T-helper 1 cell treated with Interleukin-12 subunit alpha and Interleukin-12 subunit beta and Interleukin-4 antibody, amounts not matched to agents 30 μg/mL and 1 μg/mL, for 36 hours (primary cell): ENCODE results near the gene SEC31A.

Source experiments
- H3K27ac Mint-ChIP-seq: one replicate; pipeline ENCODE4 v1.8.0; 2021; ENCODE audit warnings: mild to moderate bottlenecking, mixed read lengths
- H3K27me3 Mint-ChIP-seq: one replicate; pipeline ENCODE4 v1.8.0; 2021; ENCODE audit warnings: low read depth, mixed read lengths
- H3K36me3 Mint-ChIP-seq: one replicate; pipeline ENCODE4 v1.8.0; 2021; ENCODE audit warnings: low read depth, mixed read lengths
- H3K4me1 Mint-ChIP-seq: one replicate; pipeline ENCODE4 v1.8.0; 2021; ENCODE audit warnings: low read depth, mixed read lengths
- H3K4me3 Mint-ChIP-seq: one replicate; pipeline ENCODE4 v1.8.0; 2021; ENCODE audit warnings: mild to moderate bottlenecking, moderate library complexity, mixed read lengths
- H3K9me3 Mint-ChIP-seq: one replicate; pipeline ENCODE4 v1.8.0; 2021; ENCODE audit warnings: mixed read lengths

The SEC31A gene

DNA sequence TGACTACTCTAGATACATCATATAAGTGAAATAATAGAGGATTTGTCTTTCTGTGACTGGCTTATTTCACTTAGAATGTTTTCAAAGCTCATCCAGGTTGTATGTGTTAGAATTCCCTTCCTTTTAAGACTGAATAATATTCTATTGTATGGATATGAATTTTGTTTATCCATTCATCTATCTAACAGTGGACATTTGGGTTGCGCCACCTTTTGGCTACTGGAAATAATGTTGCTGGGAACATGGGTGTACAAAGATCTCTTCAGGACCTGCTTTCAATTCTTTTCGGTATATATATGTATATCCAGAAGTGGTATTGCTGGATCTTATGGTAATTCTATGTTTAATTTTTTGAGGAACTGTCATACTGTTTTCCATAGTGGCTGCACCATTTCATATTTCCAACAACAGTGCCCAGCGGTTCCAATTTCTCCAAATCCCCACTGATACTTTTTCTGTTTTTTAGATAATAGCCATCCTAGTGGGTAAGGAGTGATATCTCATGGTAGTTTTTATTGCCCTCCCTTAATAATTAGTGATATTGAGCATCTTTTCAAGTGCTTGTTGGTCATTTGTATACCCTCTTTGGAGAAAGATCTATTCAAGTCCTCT, 88.9 kb downstream of the SEC31A start:
- no peaks in the 10 kb centered on the region for H3K36me3 Mint-ChIP-seq
- H3K27me3 Mint-ChIP-seq = peaks cover 12% of the 10 kb centered on the region
- H3K4me3 Mint-ChIP-seq = no peak overlapping the region
- H3K4me1 Mint-ChIP-seq = peaks cover 13% of the 10 kb centered on the region
- no peak overlapping the region for H3K27ac Mint-ChIP-seq
- H3K9me3 Mint-ChIP-seq = no peaks in the 10 kb centered on the region

DNA sequence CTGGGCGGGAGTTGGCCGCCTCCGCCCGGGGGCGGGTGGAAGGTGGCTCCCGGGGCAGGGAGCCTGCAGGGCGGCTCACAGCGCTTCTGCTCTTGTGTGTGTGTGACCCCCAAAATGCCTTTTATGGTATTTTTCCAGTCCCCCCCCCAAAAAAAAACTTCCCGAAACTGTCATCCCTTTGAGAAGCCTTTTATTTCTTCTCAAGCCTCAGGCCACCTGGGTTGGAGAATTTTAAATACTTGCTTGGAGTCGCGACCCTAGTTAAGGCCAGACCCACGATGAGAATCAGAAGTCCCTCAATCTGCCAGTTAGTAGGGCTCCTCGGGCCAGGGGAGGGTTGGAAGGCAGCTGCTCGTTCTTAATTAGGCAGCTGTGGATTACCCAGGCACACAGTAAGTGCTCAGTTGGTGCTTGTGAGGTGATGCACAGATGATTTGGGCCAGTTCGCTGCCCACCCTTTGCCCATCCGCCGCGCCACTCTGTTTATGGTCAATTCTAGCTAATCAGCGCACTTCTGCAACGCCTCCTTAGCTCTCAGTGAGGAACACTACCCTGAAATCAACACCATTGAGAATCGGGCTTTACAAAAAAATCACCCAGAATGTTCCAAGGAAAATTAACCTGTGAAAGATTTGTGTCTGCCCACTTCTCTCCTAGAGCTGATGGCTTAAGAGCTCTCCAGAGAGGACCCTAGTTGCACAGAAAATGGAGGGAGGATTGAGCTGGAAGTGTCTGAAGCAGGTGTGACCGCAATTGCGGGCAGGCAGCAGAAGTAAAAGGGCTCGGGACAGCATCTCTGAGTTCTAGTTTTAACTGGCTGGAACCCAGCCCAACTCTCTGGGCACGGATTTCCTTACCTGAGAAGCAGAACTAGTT, 91.7 kb downstream of the SEC31A start:
- Mint-ChIP-seq H3K27me3 (peaks cover 31% of the 10 kb centered on the region), H3K4me1 (peaks cover 13% of the 10 kb centered on the region), H3K9me3 (no peaks in the 10 kb centered on the region), H3K27ac (no peak overlapping the region), H3K36me3 (no peaks in the 10 kb centered on the region), H3K4me3 (peak overlapping the region; percentile 72)

DNA sequence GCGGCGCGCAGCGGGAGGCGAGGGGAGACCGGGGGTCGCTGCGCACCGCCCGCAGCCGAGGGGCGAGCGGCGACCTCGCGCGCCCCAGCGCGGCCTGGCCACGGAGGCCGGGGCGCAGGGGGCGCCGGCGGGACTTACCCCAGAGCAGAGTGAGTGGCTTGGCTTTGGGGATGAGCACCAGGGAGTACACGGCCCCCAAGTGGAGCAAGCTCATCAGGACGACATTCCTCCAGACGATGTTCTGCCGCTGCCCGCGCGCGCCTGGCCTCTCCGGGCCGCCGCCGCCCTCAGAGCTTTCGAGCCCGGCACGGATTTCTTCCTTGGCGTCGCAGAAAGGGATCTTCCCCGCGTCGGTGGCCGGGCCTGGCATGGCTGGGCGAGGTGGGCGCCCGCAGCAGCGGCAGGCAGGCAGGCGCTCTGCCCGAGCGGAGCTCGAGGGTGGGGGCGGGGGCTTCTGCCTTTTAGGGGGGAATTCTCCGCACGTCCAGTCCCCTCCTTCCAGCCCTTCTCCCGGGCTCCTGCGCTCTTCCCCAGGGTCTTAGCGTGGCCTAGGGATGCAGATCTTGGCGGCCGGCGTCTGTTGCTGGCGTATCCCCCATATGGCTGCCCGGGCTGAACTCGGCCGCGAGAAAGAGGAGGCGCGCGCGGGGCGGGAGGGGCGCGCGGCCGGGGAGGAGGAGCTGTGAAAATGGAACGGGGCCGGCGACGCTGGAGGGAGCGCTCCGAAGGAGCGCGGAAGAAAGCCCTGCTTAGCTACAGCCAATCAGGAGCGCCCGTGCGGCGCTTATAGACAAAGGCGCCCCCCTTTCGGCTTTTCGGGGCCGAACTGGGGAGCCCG, 92.6 kb downstream of the SEC31A start, which contains the start of gene SCD5:
Gene SCD5, minus strand, starts transcription at position 629 of the 838 bp plus-strand sequence. Its CDS starts 259 bp downstream, at position 370.
- no peak within 1 kb of the TSS for H3K27ac Mint-ChIP-seq
- peaks cover 37% of the 10 kb centered on the region for H3K27me3 Mint-ChIP-seq
- H3K4me3 Mint-ChIP-seq = peak within 1 kb of the TSS; percentile 80
- no peaks in the 10 kb centered on the region for H3K36me3 Mint-ChIP-seq
- H3K4me1 Mint-ChIP-seq = peaks cover 13% of the 10 kb centered on the region
- H3K9me3 Mint-ChIP-seq = no peaks in the 10 kb centered on the region

DNA sequence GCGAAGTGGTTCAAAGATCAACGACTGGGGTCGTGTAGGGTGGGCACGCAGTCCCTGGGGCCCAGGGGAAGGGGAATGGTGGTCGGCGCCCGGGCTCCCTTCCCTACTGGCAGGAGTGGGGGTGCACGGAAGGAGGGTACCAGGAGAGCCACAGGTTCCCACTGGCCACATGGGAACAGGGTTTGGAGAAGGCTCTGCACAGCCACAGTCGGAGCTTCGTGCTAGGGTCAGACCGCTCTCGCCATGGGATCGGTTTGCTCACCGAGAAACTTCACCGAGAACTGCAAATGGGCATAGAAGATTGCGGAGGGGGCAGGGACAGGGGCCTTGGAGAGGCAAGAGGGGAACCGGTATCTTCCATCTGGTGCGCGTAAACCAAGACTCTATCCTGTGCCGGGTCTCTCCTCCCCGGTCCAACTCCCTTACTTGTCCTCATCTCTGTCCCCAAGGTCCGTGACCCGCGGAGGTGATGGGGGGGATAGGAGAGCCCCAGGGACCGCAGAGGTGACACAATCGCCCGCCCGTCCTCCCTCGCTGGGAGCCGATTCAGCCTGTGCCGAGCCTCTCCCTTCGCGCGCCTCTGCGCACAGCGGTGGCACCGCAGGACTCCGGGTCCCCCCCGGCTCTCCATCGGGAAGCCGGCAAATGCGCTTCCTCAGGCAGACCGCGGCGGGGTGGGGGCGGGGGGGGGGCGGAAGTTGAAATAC, 93.4 kb downstream of the SEC31A start:
- Mint-ChIP-seq H3K9me3 (no peaks in the 10 kb centered on the region), H3K4me1 (peaks cover 13% of the 10 kb centered on the region), H3K4me3 (peak overlapping the region; percentile 79), H3K27me3 (peaks cover 44% of the 10 kb centered on the region), H3K27ac (no peak overlapping the region), H3K36me3 (no peaks in the 10 kb centered on the region)

DNA sequence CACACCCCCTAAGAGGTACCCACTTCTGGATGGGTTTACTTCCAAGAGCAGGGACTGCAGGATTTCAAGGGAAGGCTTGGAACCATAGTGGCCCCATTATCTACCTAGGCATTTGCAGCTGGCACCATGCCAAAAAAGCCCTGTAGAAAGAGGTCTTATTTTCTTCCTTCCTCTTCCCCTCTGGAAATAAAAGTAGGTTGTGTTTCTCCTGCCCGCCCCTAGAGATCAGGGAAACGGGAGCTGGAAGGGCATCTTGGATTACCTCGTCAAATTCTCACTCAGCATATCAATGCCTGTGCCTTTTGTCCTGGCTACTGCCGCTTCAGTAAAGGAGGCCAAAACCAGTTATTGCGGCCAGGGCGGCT, 93.9 kb downstream of the SEC31A start:
- H3K27me3 Mint-ChIP-seq = peaks cover 44% of the 10 kb centered on the region
- H3K36me3 Mint-ChIP-seq = no peaks in the 10 kb centered on the region
- no peak overlapping the region for H3K27ac Mint-ChIP-seq
- peak overlapping the region; percentile 79 for H3K4me3 Mint-ChIP-seq
- no peaks in the 10 kb centered on the region for H3K9me3 Mint-ChIP-seq
- peaks cover 13% of the 10 kb centered on the region for H3K4me1 Mint-ChIP-seq

DNA sequence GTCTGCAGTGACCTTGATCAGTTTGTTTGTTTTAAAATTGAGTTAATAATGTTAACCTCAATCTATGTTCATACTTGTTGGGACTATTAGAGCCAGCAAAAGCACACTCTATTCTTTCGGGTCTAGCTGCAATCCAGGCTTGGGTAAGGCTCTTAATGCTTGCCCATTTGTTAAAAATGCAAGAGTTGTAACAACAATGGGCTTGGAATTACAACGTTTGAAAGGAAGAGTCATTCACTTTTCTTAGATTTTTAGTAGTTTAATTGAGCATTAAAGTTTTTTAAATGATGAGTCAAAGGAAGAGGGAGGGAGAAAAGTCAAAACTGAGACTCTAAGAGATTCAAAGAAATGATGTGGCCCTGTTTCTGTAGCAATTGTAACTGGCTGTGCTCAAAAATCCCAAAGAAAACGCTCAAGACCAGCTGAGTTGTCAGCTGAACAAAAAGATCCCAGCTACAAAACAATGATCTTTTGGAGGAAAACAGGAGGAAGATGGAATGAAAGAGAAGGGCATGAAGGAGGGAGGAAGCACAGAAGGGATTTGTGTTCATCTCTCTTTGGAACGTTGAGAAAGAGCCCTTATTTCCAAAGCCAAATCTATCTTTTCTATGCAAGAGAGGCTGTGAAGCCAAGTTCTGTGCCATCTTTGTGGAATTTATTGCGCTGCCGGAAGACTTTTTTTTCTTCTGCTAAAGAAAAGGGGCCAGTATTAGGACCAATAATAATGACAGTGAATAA, 97.9 kb downstream of the SEC31A start:
- H3K9me3 Mint-ChIP-seq = no peaks in the 10 kb centered on the region
- no peaks in the 10 kb centered on the region for H3K36me3 Mint-ChIP-seq
- no peak overlapping the region for H3K27ac Mint-ChIP-seq
- no peak overlapping the region for H3K4me3 Mint-ChIP-seq
- peaks cover 6% of the 10 kb centered on the region for H3K4me1 Mint-ChIP-seq
- H3K27me3 Mint-ChIP-seq = peaks cover 53% of the 10 kb centered on the region

DNA sequence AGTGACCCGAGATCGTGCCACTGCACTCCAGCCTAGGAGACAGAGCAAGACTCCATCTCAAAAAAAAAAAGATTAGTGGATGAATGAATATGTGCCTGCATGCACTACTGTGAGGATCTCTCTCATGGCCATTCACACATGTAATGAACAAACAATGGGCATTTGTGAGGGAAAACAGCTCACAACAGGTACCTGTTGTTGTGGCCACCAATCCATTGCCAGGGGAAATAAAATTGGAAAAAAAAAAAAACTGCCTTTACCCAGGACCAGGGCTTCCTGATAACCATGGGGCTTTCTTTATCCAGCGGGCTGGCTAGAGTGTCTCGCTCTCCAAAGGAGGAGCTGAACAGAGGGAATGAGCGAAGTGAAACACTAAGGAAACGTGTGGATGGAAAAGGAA, 99.8 kb downstream of the SEC31A start:
- no peak overlapping the region for H3K4me3 Mint-ChIP-seq
- no peaks in the 10 kb centered on the region for H3K9me3 Mint-ChIP-seq
- peaks cover 1% of the 10 kb centered on the region for H3K4me1 Mint-ChIP-seq
- H3K36me3 Mint-ChIP-seq = no peaks in the 10 kb centered on the region
- H3K27ac Mint-ChIP-seq = no peak overlapping the region
- H3K27me3 Mint-ChIP-seq = peaks cover 40% of the 10 kb centered on the region

DNA sequence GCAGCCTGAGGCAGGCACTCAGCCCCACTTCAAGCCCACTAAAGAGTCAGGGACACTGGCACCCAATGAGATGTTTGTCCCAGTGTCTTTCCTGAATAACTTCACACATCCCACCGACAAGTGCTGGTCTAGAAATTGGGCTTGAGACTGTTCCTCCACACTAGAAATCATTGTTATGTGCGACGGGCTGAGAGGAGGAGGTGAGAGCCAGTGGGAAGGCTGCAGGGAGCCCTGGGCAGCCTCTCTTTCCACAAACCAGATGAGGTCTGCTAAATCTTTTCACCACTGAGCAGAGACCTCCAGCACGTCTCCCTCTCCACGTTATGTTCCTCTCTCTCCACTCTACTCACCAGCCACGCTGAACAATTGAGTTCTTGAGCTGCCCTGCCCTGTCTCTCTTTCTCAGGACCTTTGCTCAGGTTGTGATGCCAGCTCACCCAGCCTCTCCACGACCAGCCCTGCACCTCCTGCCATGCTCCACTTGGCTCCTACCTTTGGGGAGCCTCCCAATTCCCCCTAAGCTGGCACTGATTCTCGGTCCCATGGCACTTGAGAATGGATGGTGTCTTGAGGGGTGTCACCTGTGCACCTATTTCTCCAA, 100.8 kb downstream of the SEC31A start:
- no peaks in the 10 kb centered on the region for H3K9me3 Mint-ChIP-seq
- peaks cover 39% of the 10 kb centered on the region for H3K27me3 Mint-ChIP-seq
- H3K27ac Mint-ChIP-seq = no peak overlapping the region
- peaks cover 1% of the 10 kb centered on the region for H3K4me1 Mint-ChIP-seq
- H3K36me3 Mint-ChIP-seq = no peaks in the 10 kb centered on the region
- no peak overlapping the region for H3K4me3 Mint-ChIP-seq

DNA sequence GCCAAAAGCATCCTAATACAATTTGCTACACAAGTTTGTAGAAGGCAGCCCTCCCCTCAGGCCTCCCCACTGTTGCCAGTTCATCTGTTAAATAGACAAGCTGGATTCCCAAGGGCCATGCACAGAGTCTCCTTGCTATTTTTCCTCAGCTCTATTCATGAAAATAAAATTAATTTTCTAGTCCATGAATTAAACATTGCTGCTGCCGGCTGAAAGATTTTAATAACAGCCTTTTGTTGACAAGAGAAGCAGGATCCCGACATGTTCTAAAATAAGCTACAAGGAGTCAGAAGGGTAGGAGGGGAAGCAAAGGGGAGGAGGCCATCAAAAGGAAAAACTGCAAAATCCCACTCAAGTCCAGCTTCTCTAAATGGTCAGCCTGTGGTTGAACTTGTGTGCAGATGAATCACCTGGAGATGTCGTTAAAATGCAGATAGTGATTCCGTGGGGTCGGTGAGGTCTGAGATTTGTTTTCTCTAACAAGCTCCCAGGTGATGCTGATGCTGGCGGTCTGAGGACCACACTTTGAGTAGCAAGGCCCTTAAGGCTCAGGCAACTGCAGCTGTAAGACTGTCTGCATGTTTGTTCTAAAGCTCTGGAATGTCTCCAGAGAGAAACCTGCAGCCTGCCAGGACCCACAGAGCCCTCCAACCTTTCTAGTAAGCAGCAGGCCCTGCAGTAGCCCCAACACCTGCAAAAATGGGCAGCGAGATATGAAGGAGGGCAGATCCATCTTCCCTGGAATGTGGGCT, 101.8 kb downstream of the SEC31A start:
- Mint-ChIP-seq H3K4me3 (no peak overlapping the region), H3K36me3 (no peaks in the 10 kb centered on the region), H3K9me3 (no peaks in the 10 kb centered on the region), H3K27me3 (peaks cover 44% of the 10 kb centered on the region), H3K27ac (no peak overlapping the region), H3K4me1 (peaks cover 1% of the 10 kb centered on the region)

DNA sequence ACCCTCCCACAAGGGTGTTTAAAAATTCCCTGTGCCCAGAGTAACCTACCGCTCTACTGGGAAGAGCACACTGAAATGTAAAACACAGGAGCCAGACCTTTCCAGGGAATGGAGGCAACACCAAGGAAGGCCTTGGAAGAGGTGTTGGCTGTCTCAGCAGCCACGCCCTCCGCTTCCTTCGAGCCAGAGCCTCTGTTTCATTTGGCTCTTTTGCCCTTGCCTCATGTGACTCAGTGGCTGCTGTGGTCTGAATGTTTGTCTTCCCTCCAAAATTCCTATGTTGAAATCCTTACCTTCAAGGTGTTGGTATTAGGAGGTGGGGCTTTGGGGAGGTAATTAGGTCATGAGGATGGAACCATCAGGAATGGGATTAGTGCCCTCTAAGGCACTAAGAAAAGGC, 103.6 kb downstream of the SEC31A start:
- H3K36me3 Mint-ChIP-seq = no peaks in the 10 kb centered on the region
- peaks cover 1% of the 10 kb centered on the region for H3K4me1 Mint-ChIP-seq
- H3K27me3 Mint-ChIP-seq = peaks cover 31% of the 10 kb centered on the region
- H3K4me3 Mint-ChIP-seq = no peak overlapping the region
- no peaks in the 10 kb centered on the region for H3K9me3 Mint-ChIP-seq
- H3K27ac Mint-ChIP-seq = no peak overlapping the region

DNA sequence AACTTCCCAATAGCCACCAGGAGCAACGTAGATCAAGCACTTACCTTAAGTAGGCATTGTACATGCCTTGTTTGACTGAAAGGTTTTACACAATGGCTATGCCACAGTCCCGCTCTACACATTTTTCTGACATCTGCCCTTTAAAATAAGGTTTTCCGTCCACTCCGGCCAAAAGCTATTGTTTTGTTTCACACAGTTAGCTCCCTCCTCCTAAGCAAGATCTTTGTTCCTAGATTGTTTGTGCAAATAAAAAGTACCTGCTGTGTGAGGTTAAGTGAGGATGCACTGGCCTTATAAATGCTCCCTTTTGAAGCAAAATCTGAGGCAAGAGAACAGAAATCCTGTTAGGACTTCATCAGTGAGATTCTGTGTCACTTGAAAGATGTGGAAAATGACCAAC, 104.1 kb downstream of the SEC31A start:
- peaks cover 31% of the 10 kb centered on the region for H3K27me3 Mint-ChIP-seq
- no peak overlapping the region for H3K27ac Mint-ChIP-seq
- H3K4me3 Mint-ChIP-seq = no peak overlapping the region
- H3K36me3 Mint-ChIP-seq = no peaks in the 10 kb centered on the region
- H3K4me1 Mint-ChIP-seq = peaks cover 1% of the 10 kb centered on the region
- no peaks in the 10 kb centered on the region for H3K9me3 Mint-ChIP-seq

DNA sequence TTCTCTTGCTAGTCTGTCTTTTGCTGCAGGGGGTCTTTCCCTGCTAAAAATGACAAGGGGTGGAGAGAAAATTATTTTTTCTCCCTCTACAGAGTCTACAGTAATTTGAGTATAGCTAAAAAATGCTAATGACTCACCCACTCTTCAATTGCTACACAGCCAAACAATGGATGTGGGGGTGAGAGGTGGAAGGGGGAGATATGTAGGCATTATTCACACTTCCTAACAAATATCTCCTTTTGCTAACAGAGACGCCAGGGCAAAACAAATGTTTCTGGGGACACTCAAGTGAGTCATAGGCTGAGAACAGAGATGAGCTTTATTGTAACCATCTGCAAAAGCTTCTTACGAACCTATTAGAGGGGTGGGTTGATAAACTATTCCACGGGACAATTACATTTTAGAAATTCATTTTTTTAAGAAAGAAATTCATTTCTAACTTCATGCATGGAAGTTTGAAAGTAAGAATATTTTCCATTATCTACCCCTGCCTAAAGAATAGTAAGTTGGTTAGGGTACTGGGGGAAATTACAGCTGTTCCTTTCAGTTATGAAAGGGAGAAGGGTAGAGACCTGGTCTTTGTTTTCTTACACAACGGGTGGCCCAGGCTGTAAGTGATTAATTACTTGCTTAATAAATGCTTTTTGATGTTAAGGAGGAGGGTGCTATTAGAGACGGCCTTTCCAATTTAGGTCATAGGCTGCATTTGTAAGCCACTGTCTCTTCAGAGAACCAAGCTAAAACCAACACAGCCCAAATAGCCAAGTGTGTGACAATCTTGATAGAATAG, 105.1 kb downstream of the SEC31A start:
- H3K36me3 Mint-ChIP-seq = no peaks in the 10 kb centered on the region
- H3K27ac Mint-ChIP-seq = no peak overlapping the region
- peaks cover 1% of the 10 kb centered on the region for H3K4me1 Mint-ChIP-seq
- peaks cover 27% of the 10 kb centered on the region for H3K27me3 Mint-ChIP-seq
- no peaks in the 10 kb centered on the region for H3K9me3 Mint-ChIP-seq
- H3K4me3 Mint-ChIP-seq = no peak overlapping the region
